ENCODE results near the gene CDKAL1. TPM values are rescaled to one million over a fixed set of nuclear protein-coding genes. Genes with fewer than 3 reads are reported as not detected.

The CDKAL1 gene
- total RNA-seq, 1 experiment from 2014 or later, result 16.1 TPM

DNA sequence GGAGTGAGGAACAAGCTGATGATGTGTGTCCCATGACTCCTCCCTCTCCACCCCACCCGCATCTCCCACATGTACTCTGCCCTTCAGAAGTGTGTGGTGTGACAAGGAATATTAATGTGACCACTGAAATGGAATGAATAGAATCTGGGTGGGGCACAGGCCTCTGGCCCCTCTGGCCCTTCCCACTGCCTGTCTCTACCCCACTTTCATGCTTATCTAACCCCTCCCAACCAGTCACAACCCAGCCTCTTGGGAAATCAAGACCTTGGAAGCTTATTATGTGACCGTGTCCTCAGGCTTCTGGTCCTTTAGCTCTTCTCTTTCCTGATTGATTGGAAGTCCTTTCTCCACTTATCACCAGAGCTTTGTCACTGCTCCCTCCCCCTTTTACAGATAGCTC lies 747.1 kb downstream of the CDKAL1 start:
- Histone ChIP-seq H3K4me3 (no peak overlapping the region), H3K36me3 (ENCODE audit: low read depth) (no peaks in the 10 kb centered on the region), H3K4me1 (replicated peaks; ENCODE audit: insufficient read depth) (0 out of 2 replicates have a peak, but pooled peaks cover 3% of the 10 kb centered on the region), H3K27me3 (ENCODE audit: insufficient read depth, low read depth) (no peaks in the 10 kb centered on the region), H3F3A (ENCODE audit: insufficient read depth, low read depth) (no peaks in the 10 kb centered on the region), H3K27ac (no peak overlapping the region), H4K20me1 (ENCODE audit: insufficient read depth) (no peaks in the 10 kb centered on the region), H3K9me3 (ENCODE audit: insufficient read depth, low read depth) (no peaks in the 10 kb centered on the region), H3K9me2 (ENCODE audit: insufficient read depth) (no peaks in the 10 kb centered on the region), H3K4me2 (no peak overlapping the region), H3K79me2 (ENCODE audit: low read depth) (no peaks in the 10 kb centered on the region), H2AFZ (no peak overlapping the region)
- DNase-seq, result peak in 1 of 2 experiments; percentile 30
- ChIA-PET POLR2A (ENCODE audit: unreplicated experiment) (no interaction called here), CTCF (no interaction called here)
- BruUV-seq (replicated peaks), result no TSS peak
- TF ChIP-seq, protein P1, sequence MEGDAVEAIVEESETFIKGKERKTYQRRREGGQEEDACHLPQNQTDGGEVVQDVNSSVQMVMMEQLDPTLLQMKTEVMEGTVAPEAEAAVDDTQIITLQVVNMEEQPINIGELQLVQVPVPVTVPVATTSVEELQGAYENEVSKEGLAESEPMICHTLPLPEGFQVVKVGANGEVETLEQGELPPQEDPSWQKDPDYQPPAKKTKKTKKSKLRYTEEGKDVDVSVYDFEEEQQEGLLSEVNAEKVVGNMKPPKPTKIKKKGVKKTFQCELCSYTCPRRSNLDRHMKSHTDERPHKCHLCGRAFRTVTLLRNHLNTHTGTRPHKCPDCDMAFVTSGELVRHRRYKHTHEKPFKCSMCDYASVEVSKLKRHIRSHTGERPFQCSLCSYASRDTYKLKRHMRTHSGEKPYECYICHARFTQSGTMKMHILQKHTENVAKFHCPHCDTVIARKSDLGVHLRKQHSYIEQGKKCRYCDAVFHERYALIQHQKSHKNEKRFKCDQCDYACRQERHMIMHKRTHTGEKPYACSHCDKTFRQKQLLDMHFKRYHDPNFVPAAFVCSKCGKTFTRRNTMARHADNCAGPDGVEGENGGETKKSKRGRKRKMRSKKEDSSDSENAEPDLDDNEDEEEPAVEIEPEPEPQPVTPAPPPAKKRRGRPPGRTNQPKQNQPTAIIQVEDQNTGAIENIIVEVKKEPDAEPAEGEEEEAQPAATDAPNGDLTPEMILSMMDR (conservative IDR thresholded peaks at IDR 0.05), result no peak
- TF ChIP-seq EZH2 (IDR thresholded peaks at IDR 0.05; ENCODE audit: low read depth), result no peak
- intact Hi-C loops (cut with micrococcal nuclease; ENCODE audit: unreplicated experiment), result no loop called here

Other genes starting within 250 kb of the CDKAL1 start
- 15.7 and 20.0 TPM in 2 replicates for gene E2F3, start 132.6 kb upstream of the CDKAL1 start, total RNA-seq (2021)